Muscle of leg (tissue), 11 donors: ENCODE data around the gene OPHN1. TPM values are rescaled to one million over a fixed set of nuclear protein-coding genes. Genes with fewer than 3 reads are reported as not detected.
A peak's percentile ranks its signal among the peaks of the same experiment; 100 is the strongest.

Experiments used
- DNase-seq: peaks from one replicate; pipeline ENCODE4 v3.0.0; 2013
- H3K27ac ChIP-seq: one replicate; pipeline ENCODE4 v1.5.1; 2013; ENCODE audit warnings: mild to moderate bottlenecking, low read length, control low read depth
- H3K27me3 ChIP-seq: one replicate; pipeline ENCODE4 v1.6.1; 2013; ENCODE audit warnings: low read length; ENCODE audit not compliant: control insufficient read depth, insufficient read depth
- H3K36me3 ChIP-seq: one replicate; pipeline ENCODE4 v1.6.1; 2013; ENCODE audit warnings: low read length; ENCODE audit not compliant: control insufficient read depth, insufficient read depth
- H3K4me1 ChIP-seq: one replicate; pipeline ENCODE4 v1.6.1; 2013; ENCODE audit warnings: low read length; ENCODE audit not compliant: control insufficient read depth, insufficient read depth
- H3K4me3 ChIP-seq: one replicate; pipeline ENCODE4 v1.5.1; 2013; ENCODE audit warnings: low read length, control low read depth
- H3K9me3 ChIP-seq: replicated peaks from 2 replicates; pipeline ENCODE4 v1.6.1; 2013; ENCODE audit warnings: low read depth, low read length; ENCODE audit not compliant: control insufficient read depth
- WGBS: methylation state at CpG from one replicate; pipeline ENCODE4 v1.1.5; 2013; ENCODE audit warnings: missing lambda C conversion rate; ENCODE audit not compliant: insufficient coverage; 5-methylcytosine and 5-hydroxymethylcytosine counted together
- polyA plus RNA-seq, 8 donors: library from polyadenylated mRNA; unstranded; fragments of 120-200 nt; gene quantifications; one replicate each; pipeline versions ENCODE4 v1.2.1 to v1.2.3, GENCODE V29; 2013; ENCODE audit warnings: inconsistent platforms in 1 of 8, low replicate concordance in 1 of 8; ENCODE audit not compliant: insufficient read length in 8 of 8, insufficient read depth in 1 of 8
- total RNA-seq: library from RNA; stranded (reverse); fragments of 120-200 nt; gene quantifications from one replicate; pipeline ENCODE4 v1.2.4, GENCODE V29; 2013

Gene OPHN1
- total and polyA plus RNA-seq, 9 donors: 9.2 to 15.7 (median 14.8) TPM

DNA sequence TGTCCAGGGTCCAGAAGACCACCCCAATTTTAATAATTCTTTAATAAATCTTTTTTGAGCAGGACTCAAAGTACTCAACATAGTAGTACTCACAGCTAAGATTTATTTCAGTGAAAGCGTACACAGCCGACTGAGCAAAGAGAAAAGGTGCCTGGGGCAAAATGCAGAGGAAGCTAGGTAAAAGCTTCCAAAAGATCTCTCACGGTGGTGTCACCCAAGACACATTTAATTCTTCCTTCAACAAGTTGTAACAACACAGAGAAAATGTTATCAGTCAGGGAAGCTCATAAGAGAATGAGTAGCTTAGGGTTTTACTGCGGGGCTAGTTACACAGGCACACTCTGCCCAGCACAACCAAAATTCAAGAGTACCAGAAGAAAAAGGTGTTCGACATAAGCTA lies 201.1 kb downstream of the OPHN1 start:
- Histone ChIP-seq H3K4me3 (no peak overlapping the region), H3K27ac (no peak overlapping the region), H3K4me1 (no peaks in the 10 kb centered on the region), H3K36me3 (peaks cover 2% of the 10 kb centered on the region), H3K27me3 (no peaks in the 10 kb centered on the region), H3K9me3 (no peaks in the 10 kb centered on the region)
- WGBS: no CpG with 5 or more reads among the region's 5 CpGs
- no peak for DNase-seq

DNA sequence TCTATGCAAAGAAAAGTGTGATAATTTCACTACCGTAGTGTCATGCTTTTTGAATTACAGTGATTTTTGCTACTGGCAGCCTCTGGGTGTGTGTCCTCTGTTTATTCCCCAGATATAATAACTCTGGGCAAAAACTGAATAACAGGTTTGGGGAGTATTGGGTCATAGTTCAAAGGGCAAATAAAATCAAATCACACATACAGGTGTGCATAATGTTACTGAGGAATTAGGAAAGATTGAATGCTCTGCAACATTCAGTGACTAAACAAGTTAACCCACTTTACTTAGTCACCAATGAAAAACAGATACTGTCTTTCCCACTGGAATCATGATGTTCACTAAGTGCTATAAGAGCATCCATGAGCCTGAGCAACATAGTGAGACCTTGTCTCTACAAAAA lies 224.3 kb downstream of the OPHN1 start:
- WGBS: no CpG with 5 or more reads among the region's 1 CpG
- no peak for DNase-seq
- no peak overlapping the region for H3K4me3 ChIP-seq
- H3K27me3 ChIP-seq: peaks cover 2% of the 10 kb centered on the region
- no peak overlapping the region for H3K27ac ChIP-seq
- no peaks in the 10 kb centered on the region for H3K36me3 ChIP-seq
- H3K9me3 ChIP-seq: no peaks in the 10 kb centered on the region
- H3K4me1 ChIP-seq: no peaks in the 10 kb centered on the region

DNA sequence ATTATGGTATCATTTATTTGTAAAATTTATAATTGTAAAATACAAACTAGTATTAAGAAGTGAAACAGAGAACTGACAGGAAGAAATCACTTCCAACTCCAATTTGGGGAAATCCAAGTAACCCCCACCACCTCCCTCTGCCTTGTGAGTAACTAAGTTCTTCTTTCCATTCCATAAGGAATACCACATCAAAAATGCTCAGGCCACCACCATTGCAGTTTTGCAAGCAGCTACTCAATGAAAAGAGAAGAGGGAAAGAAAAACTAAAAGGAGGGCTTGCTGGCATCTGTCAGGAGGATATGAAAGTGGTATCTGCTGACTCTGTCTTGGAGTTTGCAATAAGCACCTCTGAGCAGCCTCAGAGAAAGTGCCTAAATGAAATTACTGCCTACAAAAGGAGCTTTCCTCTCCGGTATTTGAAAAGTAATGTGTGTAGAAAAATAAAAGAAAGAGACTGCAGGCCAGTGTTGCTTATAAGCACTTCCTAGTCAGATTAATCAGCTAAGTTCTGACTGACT lies 228.7 kb downstream of the OPHN1 start:
- no peak overlapping the region for H3K27ac ChIP-seq
- DNase-seq: peak; percentile 21
- H3K9me3 ChIP-seq: no peaks in the 10 kb centered on the region
- H3K4me1 ChIP-seq: no peaks in the 10 kb centered on the region
- no peak overlapping the region for H3K4me3 ChIP-seq
- no peaks in the 10 kb centered on the region for H3K36me3 ChIP-seq
- H3K27me3 ChIP-seq: peaks cover 2% of the 10 kb centered on the region
- 63% methylated on average over 1 of the region's 1 CpG for WGBS

DNA sequence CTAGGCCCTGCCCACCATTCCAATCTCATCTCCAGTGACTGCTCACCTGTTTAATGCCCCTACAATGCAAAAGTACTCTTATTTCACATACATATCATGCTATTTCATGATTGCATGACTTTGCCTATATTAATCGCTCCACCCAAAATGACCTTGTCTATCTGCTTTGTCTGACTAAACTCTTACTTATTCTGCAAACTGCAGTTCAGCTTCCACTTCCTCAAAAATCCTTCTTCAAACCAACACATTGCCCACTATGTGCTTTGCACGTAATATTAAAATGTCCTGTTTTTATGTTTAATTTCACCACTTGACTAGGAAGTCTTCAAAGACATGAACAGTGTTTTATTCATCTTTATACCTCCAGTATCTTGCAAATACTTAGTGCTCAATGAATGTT lies 229.6 kb downstream of the OPHN1 start:
- Histone ChIP-seq H3K4me3 (no peak overlapping the region), H3K27me3 (peaks cover 2% of the 10 kb centered on the region), H3K4me1 (peaks cover 5% of the 10 kb centered on the region), H3K9me3 (no peaks in the 10 kb centered on the region), H3K36me3 (no peaks in the 10 kb centered on the region), H3K27ac (no peak overlapping the region)
- DNase-seq: no peak
- 88% methylated on average over 1 of the region's 2 CpGs for WGBS

DNA sequence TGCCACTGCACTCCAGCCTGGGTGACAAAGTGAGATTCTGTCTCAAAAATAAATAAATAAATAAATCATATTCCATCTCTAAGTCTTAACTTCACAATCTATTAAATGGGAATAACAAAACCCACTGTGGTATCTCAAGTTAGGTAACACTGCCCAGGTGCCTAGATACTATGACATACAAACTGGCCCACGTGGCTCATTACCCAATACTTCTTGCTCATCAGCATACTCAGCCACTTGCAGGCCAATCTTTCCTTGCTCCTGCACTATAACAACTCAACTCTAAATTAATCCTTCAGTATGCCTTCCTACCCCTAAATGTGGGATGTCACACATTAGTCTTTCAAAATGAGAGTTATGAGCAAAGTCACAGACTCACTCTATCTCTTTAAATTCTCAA lies 230.1 kb downstream of the OPHN1 start:
- Histone ChIP-seq H3K4me3 (no peak overlapping the region), H3K4me1 (peaks cover 5% of the 10 kb centered on the region), H3K36me3 (no peaks in the 10 kb centered on the region), H3K27ac (no peak overlapping the region), H3K27me3 (peaks cover 2% of the 10 kb centered on the region), H3K9me3 (no peaks in the 10 kb centered on the region)
- no peak for DNase-seq
- 31% methylated on average over 1 of the region's 1 CpG for WGBS

DNA sequence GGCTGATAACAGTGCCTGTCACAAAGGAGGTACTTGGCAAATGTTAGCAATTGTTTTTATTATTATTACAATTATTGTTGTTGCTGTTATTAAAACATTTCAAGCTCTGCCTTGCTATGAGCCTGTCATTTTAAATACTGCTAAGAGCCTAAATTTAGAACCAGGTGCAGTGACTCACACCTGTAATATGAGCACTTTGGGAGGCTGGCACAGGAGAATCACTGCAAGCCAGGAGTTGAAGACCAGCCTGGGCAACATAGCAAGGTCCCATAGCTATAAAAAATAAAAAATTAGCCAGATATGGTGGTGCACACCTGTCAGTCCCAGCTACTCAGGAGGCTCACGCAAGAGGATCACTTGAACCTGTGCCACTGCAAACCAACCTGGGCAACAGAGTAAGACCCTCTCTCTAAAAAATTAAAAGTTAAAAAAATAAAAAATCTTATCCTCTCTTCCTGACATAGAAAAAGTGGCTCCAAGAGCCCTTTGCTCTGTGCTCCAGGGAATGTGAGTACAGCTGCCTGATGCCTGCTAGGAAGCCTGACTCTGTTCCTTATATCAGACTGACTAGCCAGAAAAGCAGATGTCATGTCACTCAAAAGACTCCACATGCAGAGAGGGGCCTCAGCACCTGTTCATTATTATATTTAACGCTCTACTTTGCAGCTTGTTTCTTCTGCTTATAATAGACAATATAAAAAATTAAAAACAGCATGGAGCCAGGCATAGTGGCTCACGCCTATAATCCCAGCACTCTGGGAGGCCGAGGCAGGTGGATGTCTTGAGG lies 234.0 kb downstream of the OPHN1 start:
- no peaks in the 10 kb centered on the region for H3K9me3 ChIP-seq
- peak overlapping the region; percentile 51 for H3K27ac ChIP-seq
- no CpG with 5 or more reads among the region's 4 CpGs for WGBS
- H3K36me3 ChIP-seq: peaks cover 4% of the 10 kb centered on the region
- DNase-seq: peak; percentile 81
- H3K4me3 ChIP-seq: no peak overlapping the region
- peaks cover 2% of the 10 kb centered on the region for H3K27me3 ChIP-seq
- H3K4me1 ChIP-seq: peaks cover 9% of the 10 kb centered on the region

DNA sequence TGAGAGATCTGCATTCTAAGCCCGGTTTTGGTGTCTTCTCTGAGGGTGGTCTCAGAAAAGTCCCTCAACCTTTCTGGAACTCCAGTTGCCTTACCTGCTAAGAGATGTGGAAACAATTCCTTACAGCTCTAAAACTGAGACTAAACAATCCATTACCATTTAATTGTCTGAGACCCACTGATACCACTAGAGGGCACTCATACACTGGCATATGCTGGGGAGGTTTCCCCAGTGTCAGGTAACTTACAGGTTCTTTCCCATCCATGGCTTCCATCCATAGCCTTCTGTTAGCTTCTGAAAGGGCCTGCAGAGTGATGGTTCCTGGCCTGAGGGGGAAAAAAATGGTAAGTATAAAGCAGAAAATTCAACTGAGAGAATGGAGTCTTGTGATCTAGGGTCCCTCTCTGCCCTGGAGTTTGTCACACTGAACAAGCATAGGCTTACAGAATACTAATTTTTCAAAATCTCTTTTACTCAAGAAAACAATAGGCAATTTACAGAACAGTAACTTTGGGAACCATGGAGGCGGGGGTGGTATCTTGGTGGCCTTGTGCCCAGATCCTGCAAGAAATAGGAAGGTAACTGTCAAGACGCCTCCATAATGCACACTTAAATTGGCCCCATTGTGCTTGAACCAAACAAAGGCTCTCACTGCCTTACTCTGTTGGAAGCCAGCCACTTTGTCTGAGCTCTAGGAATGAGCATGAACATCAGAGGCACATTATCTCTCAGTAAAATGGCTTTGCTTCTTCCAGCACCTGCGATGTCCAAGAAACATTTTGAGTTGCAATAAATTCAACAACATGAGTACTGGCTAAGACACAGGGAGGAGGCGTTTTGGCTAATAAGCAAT lies 236.1 kb downstream of the OPHN1 start:
- 20% methylated on average over 1 of the region's 5 CpGs for WGBS
- H3K4me1 ChIP-seq: peaks cover 9% of the 10 kb centered on the region

DNA sequence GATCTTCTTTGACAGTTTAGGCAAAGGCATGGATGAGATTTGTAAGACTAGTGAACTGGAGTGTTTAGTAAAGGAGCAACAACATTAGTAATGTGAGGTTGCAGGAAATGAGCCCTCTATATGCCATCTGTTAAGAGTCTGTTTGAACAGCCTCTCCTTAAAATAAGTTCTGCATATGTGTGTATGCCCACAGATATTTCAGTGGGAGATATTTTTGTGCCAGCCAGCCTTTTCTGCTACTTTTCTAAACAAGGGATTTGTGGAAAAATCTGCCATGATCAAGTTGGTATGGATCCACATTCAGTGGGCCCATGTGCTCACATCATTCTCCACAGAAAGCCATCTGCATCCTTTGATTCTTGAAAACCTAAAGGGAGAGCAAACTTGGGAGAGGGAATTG lies 237.7 kb downstream of the OPHN1 start:
- peaks cover 7% of the 10 kb centered on the region for H3K36me3 ChIP-seq
- DNase-seq: no peak
- H3K4me3 ChIP-seq: no peak overlapping the region
- no peak overlapping the region for H3K27ac ChIP-seq
- peaks cover 9% of the 10 kb centered on the region for H3K4me1 ChIP-seq
- no peaks in the 10 kb centered on the region for H3K27me3 ChIP-seq
- H3K9me3 ChIP-seq: no peaks in the 10 kb centered on the region

More for the DNA sequence above, 236.1 kb downstream of the OPHN1 start:
- peaks cover 2% of the 10 kb centered on the region for H3K27me3 ChIP-seq
- no peak overlapping the region for H3K4me3 ChIP-seq
- peak; percentile 73 for DNase-seq
- H3K36me3 ChIP-seq: peaks cover 5% of the 10 kb centered on the region
- H3K27ac ChIP-seq: peak overlapping the region; percentile 32
- no peaks in the 10 kb centered on the region for H3K9me3 ChIP-seq

DNA sequence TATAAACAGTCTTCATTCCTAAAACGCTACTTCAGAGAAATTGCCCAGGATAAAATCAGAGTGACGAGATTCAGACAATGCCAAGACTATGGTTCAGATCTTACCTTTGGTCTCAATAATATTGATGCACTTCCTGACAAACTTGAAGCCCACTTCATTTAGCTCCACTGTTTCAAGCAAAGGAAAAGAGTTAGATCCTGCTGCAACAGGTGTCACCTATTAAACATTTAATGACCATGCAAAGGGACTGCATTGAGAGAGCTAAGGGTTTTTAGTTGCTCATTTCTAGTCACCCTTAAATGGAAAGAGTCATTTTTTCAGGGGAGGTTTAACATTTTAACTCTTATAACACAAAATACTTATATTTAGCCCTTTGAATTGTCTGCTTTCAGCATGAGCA lies 239.5 kb downstream of the OPHN1 start:
- no peak overlapping the region for H3K4me3 ChIP-seq
- H3K36me3 ChIP-seq: peaks cover 7% of the 10 kb centered on the region
- peaks cover 4% of the 10 kb centered on the region for H3K4me1 ChIP-seq
- DNase-seq: no peak
- no peak overlapping the region for H3K27ac ChIP-seq
- no peaks in the 10 kb centered on the region for H3K27me3 ChIP-seq
- no peaks in the 10 kb centered on the region for H3K9me3 ChIP-seq
- 20% methylated on average over 1 of the region's 2 CpGs for WGBS

DNA sequence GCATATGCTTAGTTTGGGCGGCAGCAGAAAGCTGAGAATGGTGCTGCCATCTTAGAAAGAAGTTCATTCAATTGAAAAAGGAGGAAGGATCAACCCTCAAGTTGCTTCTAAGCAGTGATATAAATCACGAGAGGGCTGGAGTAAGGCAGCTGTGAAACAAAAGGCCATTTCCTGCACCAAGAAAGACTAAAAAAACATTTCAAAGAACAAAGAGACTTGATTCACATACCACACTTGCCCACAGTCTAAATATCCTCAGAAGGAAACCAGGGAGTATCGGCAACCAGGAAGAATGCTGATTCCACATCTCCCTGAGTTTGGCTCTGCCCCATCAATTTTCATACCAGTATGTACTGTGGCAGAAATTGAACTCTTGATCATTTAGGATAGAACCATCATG lies 240.1 kb downstream of the OPHN1 start:
- Histone ChIP-seq H3K27ac (no peak overlapping the region), H3K36me3 (peaks cover 7% of the 10 kb centered on the region), H3K9me3 (no peaks in the 10 kb centered on the region), H3K4me1 (peaks cover 4% of the 10 kb centered on the region), H3K4me3 (no peak overlapping the region), H3K27me3 (no peaks in the 10 kb centered on the region)
- WGBS: no CpG with 5 or more reads among the region's 3 CpGs
- DNase-seq: no peak
